Measurements from ENCODE around the gene PEX12.

PEX12 gene

DNA sequence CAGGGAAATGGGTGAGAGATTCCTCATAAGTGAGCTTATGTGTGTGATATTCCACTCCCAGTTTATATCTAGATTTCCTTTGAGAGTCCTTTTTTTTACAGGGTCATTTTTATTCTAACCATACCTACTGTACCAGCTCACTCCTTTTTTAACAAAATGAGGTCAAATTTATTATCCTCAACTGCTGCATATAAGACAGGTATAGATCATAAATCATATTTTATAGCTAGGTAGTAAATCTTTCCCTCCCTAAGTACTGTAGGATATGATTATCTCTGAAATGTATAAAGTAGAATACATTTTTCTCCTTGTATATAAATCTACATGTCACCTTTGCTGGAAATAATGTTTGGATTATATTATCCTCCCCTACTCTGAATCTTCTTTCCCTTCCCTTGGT lies 40.3 kb upstream of the PEX12 start:
- peaks cover 15 to 27% of the 10 kb centered on the region in 2 experiments for H3K36me3 ChIP-seq (ENCODE audit: control insufficient read depth in 2 of 2, insufficient read depth in 1 of 2, low read length in 2 of 2)
- CTCF ChIA-PET: interaction anchor here (0.6 to 3.1 kb wide), 3 partner anchors 20 to 187 kb away, joined by 3 to 24 read pairs (median 4); no protein-coding TSS in a partner anchor
- peaks cover 9% of the 10 kb centered on the region for H3K4me1 ChIP-seq (ENCODE audit: control insufficient read depth, insufficient read depth, low read length)
- H3K27ac ChIP-seq (ENCODE audit: extremely low read depth, low read depth, low read length): no peak overlapping the region
- POLR2A ChIA-PET: no interaction called here
- TF ChIP-seq ZNF571 (tag by site-specific recombination; IDR thresholded peaks at IDR 0.05) (no peak), ZSCAN30 (tag by site-specific recombination; IDR thresholded peaks at IDR 0.05) (no peak), ZNF843 (tag by site-specific recombination; IDR thresholded peaks at IDR 0.05) (no peak), ZNF19 (tag by site-specific recombination; IDR thresholded peaks at IDR 0.05; ENCODE audit: low read depth) (no peak), GLI2 (tag by site-specific recombination; IDR thresholded peaks at IDR 0.05; ENCODE audit: borderline replicate concordance, low read depth) (no peak), ZNF394 (tag by site-specific recombination; IDR thresholded peaks at IDR 0.05; ENCODE audit: borderline replicate concordance) (no peak), ZNF660 (tag by site-specific recombination; IDR thresholded peaks at IDR 0.05) (no peak), ZNF76 (tag by site-specific recombination; IDR thresholded peaks at IDR 0.05; ENCODE audit: borderline replicate concordance, low read depth) (no peak)
- TF ChIP-seq, protein P1, sequence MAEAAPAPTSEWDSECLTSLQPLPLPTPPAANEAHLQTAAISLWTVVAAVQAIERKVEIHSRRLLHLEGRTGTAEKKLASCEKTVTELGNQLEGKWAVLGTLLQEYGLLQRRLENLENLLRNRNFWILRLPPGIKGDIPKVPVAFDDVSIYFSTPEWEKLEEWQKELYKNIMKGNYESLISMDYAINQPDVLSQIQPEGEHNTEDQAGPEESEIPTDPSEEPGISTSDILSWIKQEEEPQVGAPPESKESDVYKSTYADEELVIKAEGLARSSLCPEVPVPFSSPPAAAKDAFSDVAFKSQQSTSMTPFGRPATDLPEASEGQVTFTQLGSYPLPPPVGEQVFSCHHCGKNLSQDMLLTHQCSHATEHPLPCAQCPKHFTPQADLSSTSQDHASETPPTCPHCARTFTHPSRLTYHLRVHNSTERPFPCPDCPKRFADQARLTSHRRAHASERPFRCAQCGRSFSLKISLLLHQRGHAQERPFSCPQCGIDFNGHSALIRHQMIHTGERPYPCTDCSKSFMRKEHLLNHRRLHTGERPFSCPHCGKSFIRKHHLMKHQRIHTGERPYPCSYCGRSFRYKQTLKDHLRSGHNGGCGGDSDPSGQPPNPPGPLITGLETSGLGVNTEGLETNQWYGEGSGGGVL (tag by site-specific recombination; IDR thresholded peaks at IDR 0.05): no peak
- no peaks in the 10 kb centered on the region for H3K9me3 ChIP-seq (ENCODE audit: control insufficient read depth, insufficient read depth, low read depth, low read length)
- no peak overlapping the region for H3K4me3 ChIP-seq (ENCODE audit: low read depth, low read length)

DNA sequence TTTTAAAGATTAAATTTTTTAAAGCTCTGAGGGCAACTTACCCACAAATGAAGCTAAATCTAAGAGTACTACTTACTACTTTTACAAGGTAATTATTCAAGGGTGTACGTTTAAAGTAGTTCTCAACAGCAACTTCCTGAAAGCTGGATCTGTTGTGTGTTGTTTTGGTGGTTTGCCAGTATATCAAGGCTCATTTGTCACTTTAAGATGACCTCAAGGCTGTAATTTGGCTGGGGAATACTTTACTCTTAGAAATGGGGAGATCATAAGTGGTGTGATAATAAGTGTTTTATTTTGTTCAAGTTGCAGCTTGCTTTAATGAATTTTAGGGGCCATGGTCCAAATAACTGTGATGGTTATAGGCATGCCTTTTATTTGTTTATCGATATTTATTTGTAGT lies 39.1 kb upstream of the PEX12 start:
- no peaks in the 10 kb centered on the region for H3K9me3 ChIP-seq (ENCODE audit: control insufficient read depth, insufficient read depth, low read depth, low read length)
- CTCF ChIA-PET: interaction anchor here (1.0 to 3.1 kb wide), 3 partner anchors 131 to 188 kb away, joined by 3 to 24 read pairs (median 6); no protein-coding TSS in a partner anchor
- TF ChIP-seq OSR2 (tag by site-specific recombination; IDR thresholded peaks at IDR 0.05): peak; percentile 36; the same call in 1 of the 2 replicates
- TF ChIP-seq, protein P2, sequence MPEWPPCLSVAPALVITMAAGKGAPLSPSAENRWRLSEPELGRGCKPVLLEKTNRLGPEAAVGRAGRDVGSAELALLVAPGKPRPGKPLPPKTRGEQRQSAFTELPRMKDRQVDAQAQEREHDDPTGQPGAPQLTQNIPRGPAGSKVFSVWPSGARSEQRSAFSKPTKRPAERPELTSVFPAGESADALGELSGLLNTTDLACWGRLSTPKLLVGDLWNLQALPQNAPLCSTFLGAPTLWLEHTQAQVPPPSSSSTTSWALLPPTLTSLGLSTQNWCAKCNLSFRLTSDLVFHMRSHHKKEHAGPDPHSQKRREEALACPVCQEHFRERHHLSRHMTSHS (tag by site-specific recombination; IDR thresholded peaks at IDR 0.05): no peak
- TF ChIP-seq ZNF366 (tag by site-specific recombination; conservative IDR thresholded peaks at IDR 0.05): 0 out of 2 replicates have a peak, but pooled peaks have one; percentile 27
- TF ChIP-seq, protein P3, sequence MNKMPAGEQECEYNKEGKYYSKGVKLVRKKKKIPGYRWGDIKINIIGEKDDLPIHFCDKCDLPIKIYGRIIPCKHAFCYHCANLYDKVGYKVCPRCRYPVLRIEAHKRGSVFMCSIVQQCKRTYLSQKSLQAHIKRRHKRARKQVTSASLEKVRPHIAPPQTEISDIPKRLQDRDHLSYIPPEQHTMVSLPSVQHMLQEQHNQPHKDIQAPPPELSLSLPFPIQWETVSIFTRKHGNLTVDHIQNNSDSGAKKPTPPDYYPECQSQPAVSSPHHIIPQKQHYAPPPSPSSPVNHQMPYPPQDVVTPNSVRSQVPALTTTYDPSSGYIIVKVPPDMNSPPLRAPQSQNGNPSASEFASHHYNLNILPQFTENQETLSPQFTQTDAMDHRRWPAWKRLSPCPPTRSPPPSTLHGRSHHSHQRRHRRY (tag by site-specific recombination; IDR thresholded peaks at IDR 0.05): no peak
- TF ChIP-seq, protein P4, sequence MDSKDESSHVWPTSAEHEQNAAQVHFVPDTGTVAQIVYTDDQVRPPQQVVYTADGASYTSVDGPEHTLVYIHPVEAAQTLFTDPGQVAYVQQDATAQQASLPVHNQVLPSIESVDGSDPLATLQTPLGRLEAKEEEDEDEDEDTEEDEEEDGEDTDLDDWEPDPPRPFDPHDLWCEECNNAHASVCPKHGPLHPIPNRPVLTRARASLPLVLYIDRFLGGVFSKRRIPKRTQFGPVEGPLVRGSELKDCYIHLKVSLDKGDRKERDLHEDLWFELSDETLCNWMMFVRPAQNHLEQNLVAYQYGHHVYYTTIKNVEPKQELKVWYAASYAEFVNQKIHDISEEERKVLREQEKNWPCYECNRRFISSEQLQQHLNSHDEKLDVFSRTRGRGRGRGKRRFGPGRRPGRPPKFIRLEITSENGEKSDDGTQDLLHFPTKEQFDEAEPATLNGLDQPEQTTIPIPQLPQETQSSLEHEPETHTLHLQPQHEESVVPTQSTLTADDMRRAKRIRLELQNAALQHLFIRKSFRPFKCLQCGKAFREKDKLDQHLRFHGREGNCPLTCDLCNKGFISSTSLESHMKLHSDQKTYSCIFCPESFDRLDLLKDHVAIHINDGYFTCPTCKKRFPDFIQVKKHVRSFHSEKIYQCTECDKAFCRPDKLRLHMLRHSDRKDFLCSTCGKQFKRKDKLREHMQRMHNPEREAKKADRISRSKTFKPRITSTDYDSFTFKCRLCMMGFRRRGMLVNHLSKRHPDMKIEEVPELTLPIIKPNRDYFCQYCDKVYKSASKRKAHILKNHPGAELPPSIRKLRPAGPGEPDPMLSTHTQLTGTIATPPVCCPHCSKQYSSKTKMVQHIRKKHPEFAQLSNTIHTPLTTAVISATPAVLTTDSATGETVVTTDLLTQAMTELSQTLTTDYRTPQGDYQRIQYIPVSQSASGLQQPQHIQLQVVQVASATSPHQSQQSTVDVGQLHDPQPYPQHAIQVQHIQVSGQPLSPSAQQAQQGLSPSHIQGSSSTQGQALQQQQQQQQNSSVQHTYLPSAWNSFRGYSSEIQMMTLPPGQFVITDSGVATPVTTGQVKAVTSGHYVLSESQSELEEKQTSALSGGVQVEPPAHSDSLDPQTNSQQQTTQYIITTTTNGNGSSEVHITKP (tag by site-specific recombination; IDR thresholded peaks at IDR 0.05): 0 out of 2 replicates have a peak, but pooled peaks have one; percentile 31
- TF ChIP-seq, protein P5, sequence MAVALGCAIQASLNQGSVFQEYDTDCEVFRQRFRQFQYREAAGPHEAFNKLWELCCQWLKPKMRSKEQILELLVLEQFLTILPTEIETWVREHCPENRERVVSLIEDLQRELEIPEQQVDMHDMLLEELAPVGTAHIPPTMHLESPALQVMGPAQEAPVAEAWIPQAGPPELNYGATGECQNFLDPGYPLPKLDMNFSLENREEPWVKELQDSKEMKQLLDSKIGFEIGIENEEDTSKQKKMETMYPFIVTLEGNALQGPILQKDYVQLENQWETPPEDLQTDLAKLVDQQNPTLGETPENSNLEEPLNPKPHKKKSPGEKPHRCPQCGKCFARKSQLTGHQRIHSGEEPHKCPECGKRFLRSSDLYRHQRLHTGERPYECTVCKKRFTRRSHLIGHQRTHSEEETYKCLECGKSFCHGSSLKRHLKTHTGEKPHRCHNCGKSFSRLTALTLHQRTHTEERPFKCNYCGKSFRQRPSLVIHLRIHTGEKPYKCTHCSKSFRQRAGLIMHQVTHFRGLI (tag by site-specific recombination; IDR thresholded peaks at IDR 0.05): no peak
- TF ChIP-seq, protein P6, sequence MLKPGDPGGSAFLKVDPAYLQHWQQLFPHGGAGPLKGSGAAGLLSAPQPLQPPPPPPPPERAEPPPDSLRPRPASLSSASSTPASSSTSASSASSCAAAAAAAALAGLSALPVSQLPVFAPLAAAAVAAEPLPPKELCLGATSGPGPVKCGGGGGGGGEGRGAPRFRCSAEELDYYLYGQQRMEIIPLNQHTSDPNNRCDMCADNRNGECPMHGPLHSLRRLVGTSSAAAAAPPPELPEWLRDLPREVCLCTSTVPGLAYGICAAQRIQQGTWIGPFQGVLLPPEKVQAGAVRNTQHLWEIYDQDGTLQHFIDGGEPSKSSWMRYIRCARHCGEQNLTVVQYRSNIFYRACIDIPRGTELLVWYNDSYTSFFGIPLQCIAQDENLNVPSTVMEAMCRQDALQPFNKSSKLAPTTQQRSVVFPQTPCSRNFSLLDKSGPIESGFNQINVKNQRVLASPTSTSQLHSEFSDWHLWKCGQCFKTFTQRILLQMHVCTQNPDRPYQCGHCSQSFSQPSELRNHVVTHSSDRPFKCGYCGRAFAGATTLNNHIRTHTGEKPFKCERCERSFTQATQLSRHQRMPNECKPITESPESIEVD (tag by site-specific recombination; IDR thresholded peaks at IDR 0.05): peak; percentile 59
- peak; percentile 86 for TF ChIP-seq SP7 (tag by site-specific recombination; IDR thresholded peaks at IDR 0.05)
- no peak for TF ChIP-seq ZNF169 (tag by site-specific recombination; IDR thresholded peaks at IDR 0.05)
- TF ChIP-seq MYNN (tag by site-specific recombination; IDR thresholded peaks at IDR 0.05; ENCODE audit: borderline replicate concordance): no peak
- H3K4me3 ChIP-seq (ENCODE audit: low read depth, low read length): no peak overlapping the region
- peaks cover 12 to 27% of the 10 kb centered on the region in 2 experiments for H3K36me3 ChIP-seq (ENCODE audit: control insufficient read depth in 2 of 2, insufficient read depth in 1 of 2, low read length in 2 of 2)
- no peak overlapping the region for H3K27ac ChIP-seq (ENCODE audit: extremely low read depth, low read depth, low read length)
- POLR2A ChIA-PET: no interaction called here
- peaks cover 9% of the 10 kb centered on the region for H3K4me1 ChIP-seq (ENCODE audit: control insufficient read depth, insufficient read depth, low read length)
